ENCODE data around the gene ACSF3. TPM values are rescaled to one million over a fixed set of nuclear protein-coding genes. Genes with fewer than 3 reads are reported as not detected.

The ACSF3 gene
- total and polyA plus RNA-seq, 2 donors (not counting 1 experiment from before 2014, with no cell fraction given): 45.2 to 113 TPM

DNA sequence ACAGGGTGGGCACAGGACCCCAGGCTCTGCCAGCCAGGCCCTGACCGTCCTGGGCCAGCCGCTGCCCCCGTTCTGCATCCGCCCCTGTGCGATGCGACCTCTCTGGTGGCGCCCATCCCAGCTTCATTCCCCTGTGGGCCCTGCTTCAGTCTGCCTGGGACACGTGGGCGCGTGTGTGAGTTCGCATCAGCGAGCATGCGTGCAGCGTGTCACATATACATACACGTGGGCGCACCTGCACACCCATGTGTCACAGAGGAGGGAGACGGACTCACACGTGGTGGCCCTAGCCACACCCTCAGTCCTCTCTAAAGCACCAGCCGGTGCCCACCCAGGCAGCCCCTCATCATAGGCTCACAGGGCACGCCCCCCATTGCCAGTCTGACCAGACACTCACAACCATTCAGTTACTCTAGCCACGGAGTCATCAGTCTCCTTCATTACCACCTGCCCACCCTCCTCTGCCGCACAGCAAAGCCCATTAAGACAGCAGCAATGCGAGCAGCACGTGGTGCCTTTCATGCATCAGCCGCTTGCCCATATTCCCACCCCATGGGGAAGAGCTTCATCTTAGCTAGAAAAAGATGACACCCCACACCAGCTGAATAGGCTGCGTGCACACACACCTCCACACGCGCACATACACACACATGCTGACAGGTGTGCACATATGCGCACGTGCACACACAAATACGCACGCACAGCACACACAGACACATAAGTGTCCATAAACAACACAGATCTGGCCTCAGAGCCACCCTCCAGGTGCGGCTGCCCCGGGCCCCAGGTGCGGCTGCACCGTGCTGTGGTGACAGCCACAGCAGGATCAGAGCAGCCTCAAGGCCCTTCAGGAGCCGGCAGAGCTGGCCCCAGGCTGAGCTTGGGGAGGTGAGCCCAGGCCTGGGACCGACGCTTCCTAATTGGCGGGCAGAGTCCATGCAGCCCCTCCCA is 68.4 kb downstream of the ACSF3 start:
- intact Hi-C loops (cut with micrococcal nuclease): no loop called here
- no peaks in the 10 kb centered on the region for H3K9me3 Mint-ChIP-seq (ENCODE audit: insufficient read depth)
- 71% methylated on average over 39 of the region's 40 CpGs for WGBS (ENCODE audit: insufficient coverage)
- H3K4me1 Mint-ChIP-seq: peaks cover 8% of the 10 kb centered on the region
- Histone ChIP-seq H2AFZ (ENCODE audit: insufficient read depth, low read depth, low read length, poor library complexity, severe bottlenecking) (no peak overlapping the region), H3K27ac (ENCODE audit: low read length in 2 of 2) (no peak overlapping the region), H3K9ac (ENCODE audit: low read length) (no peak overlapping the region), H3K9me3 (ENCODE audit: control extremely low read depth in 1 of 3, control insufficient read depth in 2 of 3, insufficient read depth in 1 of 3, low read length in 2 of 3) (peaks cover 0 to 4% (median 0%) of the 10 kb centered on the region in 3 donors), H4K20me1 (ENCODE audit: control insufficient read depth, insufficient read depth, low read length, poor library complexity, severe bottlenecking) (peaks cover 5% of the 10 kb centered on the region), H3K4me3 (ENCODE audit: control extremely low read depth in 1 of 5, extremely low read depth in 1 of 5, insufficient read depth in 1 of 5, low read depth in 2 of 5, low read length in 4 of 5) (no peak overlapping the region), H3K79me2 (ENCODE audit: control insufficient read depth, insufficient read depth, low read length) (no peaks in the 10 kb centered on the region), H3K27me3 (replicated peaks in 1 of 4; ENCODE audit: control extremely low read depth in 1 of 4, control insufficient read depth in 3 of 4, insufficient read depth in 4 of 4, low read length in 3 of 4) (no peaks in the 10 kb centered on the region), H3K4me1 (ENCODE audit: control insufficient read depth in 2 of 2, insufficient read depth in 2 of 2, low read length in 2 of 2) (peaks cover 5 to 18% of the 10 kb centered on the region in 2 donors), H3K4me2 (replicated peaks; ENCODE audit: low read depth, low read length, poor library complexity, severe bottlenecking) (no peak overlapping the region), H3K36me3 (replicated peaks in 1 of 2; ENCODE audit: control extremely low read depth in 1 of 2, control insufficient read depth in 1 of 2, extremely low read depth in 1 of 2, insufficient read depth in 2 of 2, low read length in 1 of 2) (no peaks in the 10 kb centered on the region)
- ATAC-seq (ENCODE audit: low read depth) (peak; percentile 17), DNase-seq (peak; percentile 41)
- no peak overlapping the region for H3K4me3 Mint-ChIP-seq
- CTCF ChIA-PET: interaction anchor here (0.9 kb wide), 1 partner anchor 9 kb away, joined by 3 read pairs; the partner anchor contains the start of gene CDH15
- TF ChIP-seq, protein P1, sequence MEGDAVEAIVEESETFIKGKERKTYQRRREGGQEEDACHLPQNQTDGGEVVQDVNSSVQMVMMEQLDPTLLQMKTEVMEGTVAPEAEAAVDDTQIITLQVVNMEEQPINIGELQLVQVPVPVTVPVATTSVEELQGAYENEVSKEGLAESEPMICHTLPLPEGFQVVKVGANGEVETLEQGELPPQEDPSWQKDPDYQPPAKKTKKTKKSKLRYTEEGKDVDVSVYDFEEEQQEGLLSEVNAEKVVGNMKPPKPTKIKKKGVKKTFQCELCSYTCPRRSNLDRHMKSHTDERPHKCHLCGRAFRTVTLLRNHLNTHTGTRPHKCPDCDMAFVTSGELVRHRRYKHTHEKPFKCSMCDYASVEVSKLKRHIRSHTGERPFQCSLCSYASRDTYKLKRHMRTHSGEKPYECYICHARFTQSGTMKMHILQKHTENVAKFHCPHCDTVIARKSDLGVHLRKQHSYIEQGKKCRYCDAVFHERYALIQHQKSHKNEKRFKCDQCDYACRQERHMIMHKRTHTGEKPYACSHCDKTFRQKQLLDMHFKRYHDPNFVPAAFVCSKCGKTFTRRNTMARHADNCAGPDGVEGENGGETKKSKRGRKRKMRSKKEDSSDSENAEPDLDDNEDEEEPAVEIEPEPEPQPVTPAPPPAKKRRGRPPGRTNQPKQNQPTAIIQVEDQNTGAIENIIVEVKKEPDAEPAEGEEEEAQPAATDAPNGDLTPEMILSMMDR (IDR thresholded peaks at IDR 0.05): no peak
- TF ChIP-seq EZH2 (IDR thresholded peaks at IDR 0.05; ENCODE audit: borderline replicate concordance, insufficient read depth, low read depth, low read length, poor library complexity, severe bottlenecking): no peak
- POLR2A ChIA-PET: interaction anchor here (1.3 kb wide), 1 partner anchor 9 kb away, joined by 4 read pairs; no protein-coding TSS in a partner anchor
- no peak overlapping the region for H3K27ac Mint-ChIP-seq
- H3K27me3 Mint-ChIP-seq: no peaks in the 10 kb centered on the region

DNA sequence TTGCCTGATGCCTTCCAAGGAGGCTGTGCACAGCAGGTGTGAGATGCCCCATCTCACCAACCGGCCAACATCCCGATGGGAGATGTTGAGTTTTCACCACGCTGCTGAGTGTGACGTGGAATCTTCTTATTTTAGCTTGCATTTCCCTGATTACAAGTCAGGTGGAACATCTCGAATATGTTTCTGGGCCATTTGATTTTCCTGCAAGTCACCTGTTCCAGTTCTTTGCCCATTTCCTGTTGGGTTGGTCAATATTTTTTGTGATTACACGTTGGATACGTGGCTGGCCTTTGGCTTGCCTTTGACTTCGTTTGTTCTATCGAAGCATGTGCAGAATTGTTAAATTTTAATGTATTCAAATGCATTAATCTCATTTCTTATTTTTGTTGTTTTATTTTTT is 69.6 kb downstream of the ACSF3 start:
- H3K4me1 Mint-ChIP-seq: peaks cover 11% of the 10 kb centered on the region
- H3K9me3 Mint-ChIP-seq (ENCODE audit: insufficient read depth): no peaks in the 10 kb centered on the region
- Histone ChIP-seq H2AFZ (ENCODE audit: insufficient read depth, low read depth, low read length, poor library complexity, severe bottlenecking) (no peak overlapping the region), H3K4me3 (ENCODE audit: control extremely low read depth in 1 of 5, extremely low read depth in 1 of 5, insufficient read depth in 1 of 5, low read depth in 2 of 5, low read length in 4 of 5) (no peak overlapping the region), H3K27ac (ENCODE audit: low read length in 2 of 2) (no peak overlapping the region), H3K79me2 (ENCODE audit: control insufficient read depth, insufficient read depth, low read length) (peaks cover 1% of the 10 kb centered on the region), H3K4me1 (ENCODE audit: control insufficient read depth in 2 of 2, insufficient read depth in 2 of 2, low read length in 2 of 2) (peaks cover 12 to 27% of the 10 kb centered on the region in 2 donors), H3K27me3 (replicated peaks in 1 of 4; ENCODE audit: control extremely low read depth in 1 of 4, control insufficient read depth in 3 of 4, insufficient read depth in 4 of 4, low read length in 3 of 4) (peaks cover 0 to 5% (median 2%) of the 10 kb centered on the region in 4 experiments), H3K4me2 (replicated peaks; ENCODE audit: low read depth, low read length, poor library complexity, severe bottlenecking) (no peak overlapping the region), H3K9ac (ENCODE audit: low read length) (no peak overlapping the region), H3K36me3 (replicated peaks in 1 of 2; ENCODE audit: control extremely low read depth in 1 of 2, control insufficient read depth in 1 of 2, extremely low read depth in 1 of 2, insufficient read depth in 2 of 2, low read length in 1 of 2) (no peaks in the 10 kb centered on the region), H3K9me3 (ENCODE audit: control extremely low read depth in 1 of 3, control insufficient read depth in 2 of 3, insufficient read depth in 1 of 3, low read length in 2 of 3) (peaks cover 0 to 4% (median 0%) of the 10 kb centered on the region in 3 donors), H4K20me1 (ENCODE audit: control insufficient read depth, insufficient read depth, low read length, poor library complexity, severe bottlenecking) (peaks cover 14% of the 10 kb centered on the region)
- POLR2A ChIA-PET: no interaction called here
- 93% methylated on average over 5 of the region's 9 CpGs for WGBS (ENCODE audit: insufficient coverage)
- no peak for DNase-seq
- H3K27ac Mint-ChIP-seq: no peak overlapping the region
- no peak for ATAC-seq (ENCODE audit: low read depth)
- CTCF ChIA-PET: no interaction called here
- no peaks in the 10 kb centered on the region for H3K27me3 Mint-ChIP-seq
- intact Hi-C loops (cut with micrococcal nuclease): no loop called here
- H3K4me3 Mint-ChIP-seq: no peak overlapping the region
- no peak for TF ChIP-seq EZH2 (IDR thresholded peaks at IDR 0.05; ENCODE audit: borderline replicate concordance, insufficient read depth, low read depth, low read length, poor library complexity, severe bottlenecking)

All from B cell (primary cell).